ENCODE results near the gene UBQLN2.

UBQLN2 gene

DNA sequence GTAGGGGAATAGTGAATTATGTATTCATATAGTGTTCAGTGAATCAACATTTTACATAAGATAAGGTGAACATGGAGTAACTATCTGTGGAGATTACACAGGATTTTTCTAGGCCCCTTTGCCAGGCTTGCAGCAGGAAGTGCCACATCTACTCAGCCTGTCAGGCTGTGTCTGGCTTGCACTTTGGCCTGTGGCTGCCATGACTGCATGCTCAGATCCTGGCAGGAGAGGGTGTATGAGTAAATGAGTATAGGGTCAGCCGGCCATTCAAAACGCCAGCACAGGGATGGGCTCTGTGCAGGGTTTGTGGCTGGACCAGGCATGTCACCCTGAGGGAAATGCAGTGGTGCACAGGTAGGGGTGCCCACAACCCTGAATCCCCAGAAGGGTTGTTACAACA lies 51.9 kb downstream of the UBQLN2 start:
- TF ChIP-seq PAX5 (IDR thresholded peaks at IDR 0.05; ENCODE audit: insufficient read depth, low read length, severe bottlenecking) (no peak), POU2F2 (IDR thresholded peaks at IDR 0.05; ENCODE audit: low read depth, low read length) (no peak), POLR2A (IDR thresholded peaks at IDR 0.05; ENCODE audit: low read depth, low read length) (no peak), TAF1 (IDR thresholded peaks at IDR 0.05; ENCODE audit: low read depth, low read length) (no peak), POLR2AphosphoS5 (IDR thresholded peaks at IDR 0.05; ENCODE audit: low read depth, low read length) (no peak), SPI1 (IDR thresholded peaks at IDR 0.05; ENCODE audit: low read depth, low read length) (no peak)
- FAIRE-seq: no peak
- DNase-seq (ENCODE audit: insufficient read length, low spot score): no peak

Data from GM12891 (cell line).